ENCODE results near the gene TTLL7. TPM values are rescaled to one million over a fixed set of nuclear protein-coding genes. Genes with fewer than 3 reads are reported as not detected.

Gene TTLL7
- polyA plus RNA-seq, 1 donor (not counting 4 experiments of a cell fraction or from before 2014, with no cell fraction given), result 8.1 TPM

GRCh38 chr1:83932693-83933092 is 66.2 kb downstream of the TTLL7 start:
- no peaks in the 10 kb centered on the region for H4K20me1 ChIP-seq (ENCODE audit: control insufficient read depth, extremely low read depth, insufficient read depth, low read length)
- H3K9me3 ChIP-seq (ENCODE audit: control insufficient read depth, low read depth, low read length), result no peaks in the 10 kb centered on the region
- no peak overlapping the region for H3K4me3 ChIP-seq (ENCODE audit: control insufficient read depth in 2 of 3, extremely low read depth in 1 of 3, insufficient read depth in 2 of 3, low read depth in 1 of 3, low read length in 3 of 3)
- H3K27me3 ChIP-seq (ENCODE audit: control insufficient read depth, extremely low read depth, insufficient read depth, low read length), result no peaks in the 10 kb centered on the region
- no peak for FAIRE-seq
- TF ChIP-seq EZH2 (IDR thresholded peaks at IDR 0.05; ENCODE audit: low read length) (no peak), CTCF (optimal IDR thresholded peaks at IDR 0.05 in 1 of 3, IDR thresholded peaks at IDR 0.05 in 1 of 3, conservative IDR thresholded peaks at IDR 0.05 in 1 of 3; ENCODE audit: extremely low read depth in 1 of 3, insufficient read depth in 2 of 3, low read length in 3 of 3) (no peak)
- H3K27ac ChIP-seq (ENCODE audit: control insufficient read depth, insufficient read depth, low read length), result no peak overlapping the region
- no peak for DNase-seq (ENCODE audit: low read depth, low spot score)
- dilution Hi-C loops (cut with MboI; ENCODE audit: extremely low pct_ligation_motif_present, low sequenced_read_pairs), result no loop called here
- H2AFZ ChIP-seq (ENCODE audit: control insufficient read depth, low read length), result no peak overlapping the region
- H3K4me2 ChIP-seq (ENCODE audit: control insufficient read depth, extremely low read depth, insufficient read depth, low read depth, low read length), result no peak overlapping the region
- H3K4me1 ChIP-seq (ENCODE audit: control insufficient read depth, extremely low read depth, insufficient read depth, low read length), result no peaks in the 10 kb centered on the region
- H3K36me3 ChIP-seq (ENCODE audit: control insufficient read depth in 2 of 2, extremely low read depth in 1 of 2, insufficient read depth in 2 of 2, low read length in 2 of 2), result no peaks in the 10 kb centered on the region
- no peaks in the 10 kb centered on the region for H3K79me2 ChIP-seq (ENCODE audit: control insufficient read depth, insufficient read depth, low read length)
- H3K9me1 ChIP-seq (ENCODE audit: control insufficient read depth, extremely low read depth, insufficient read depth, low read length), result no peaks in the 10 kb centered on the region
- H3K9ac ChIP-seq (ENCODE audit: control insufficient read depth, extremely low read depth, insufficient read depth, low read length), result no peak overlapping the region

GRCh38 chr1:83932281-83932680 is 66.7 kb downstream of the TTLL7 start:
- Histone ChIP-seq H3K9ac (ENCODE audit: control insufficient read depth, extremely low read depth, insufficient read depth, low read length) (no peak overlapping the region), H3K4me1 (ENCODE audit: control insufficient read depth, extremely low read depth, insufficient read depth, low read length) (no peaks in the 10 kb centered on the region), H4K20me1 (ENCODE audit: control insufficient read depth, extremely low read depth, insufficient read depth, low read length) (no peaks in the 10 kb centered on the region), H3K4me3 (ENCODE audit: control insufficient read depth in 2 of 3, extremely low read depth in 1 of 3, insufficient read depth in 2 of 3, low read depth in 1 of 3, low read length in 3 of 3) (no peak overlapping the region), H3K27me3 (ENCODE audit: control insufficient read depth, extremely low read depth, insufficient read depth, low read length) (no peaks in the 10 kb centered on the region), H3K27ac (ENCODE audit: control insufficient read depth, insufficient read depth, low read length) (no peak overlapping the region), H3K36me3 (ENCODE audit: control insufficient read depth in 2 of 2, extremely low read depth in 1 of 2, insufficient read depth in 2 of 2, low read length in 2 of 2) (no peaks in the 10 kb centered on the region), H3K9me3 (ENCODE audit: control insufficient read depth, low read depth, low read length) (no peaks in the 10 kb centered on the region), H2AFZ (ENCODE audit: control insufficient read depth, low read length) (no peak overlapping the region), H3K79me2 (ENCODE audit: control insufficient read depth, insufficient read depth, low read length) (no peaks in the 10 kb centered on the region), H3K4me2 (ENCODE audit: control insufficient read depth, extremely low read depth, insufficient read depth, low read depth, low read length) (no peak overlapping the region), H3K9me1 (ENCODE audit: control insufficient read depth, extremely low read depth, insufficient read depth, low read length) (no peaks in the 10 kb centered on the region)
- DNase-seq (ENCODE audit: low read depth, low spot score) (no peak), FAIRE-seq (no peak)
- dilution Hi-C loops (cut with MboI; ENCODE audit: extremely low pct_ligation_motif_present, low sequenced_read_pairs), result no loop called here
- TF ChIP-seq EZH2 (IDR thresholded peaks at IDR 0.05; ENCODE audit: low read length) (no peak), CTCF (optimal IDR thresholded peaks at IDR 0.05 in 1 of 3, IDR thresholded peaks at IDR 0.05 in 1 of 3, conservative IDR thresholded peaks at IDR 0.05 in 1 of 3; ENCODE audit: extremely low read depth in 1 of 3, insufficient read depth in 2 of 3, low read length in 3 of 3) (no peak)
